HepG2 (cell line): ENCODE measurements around the gene PSMB10. TPM values are rescaled to one million over a fixed set of nuclear protein-coding genes. Genes with fewer than 3 reads are reported as not detected.

Source experiments
- ATF7-NPFF ChIP-seq: sonication (generic); formaldehyde crosslinking; IDR thresholded peaks from 2 replicates; pipeline ENCODE4 v1.8.1; 2023; ENCODE audit warnings: mild to moderate bottlenecking, low read depth, missing genetic modification reagents, moderate library complexity
- BHLHE40 ChIP-seq: IDR thresholded peaks from 2 replicates; pipeline ENCODE4 v1.6.1; 2011; ENCODE audit warnings: low read length, improper control_type of control experiment
- HDAC6 ChIP-seq: fragments of 200-600 bp; sonication (generic); IDR thresholded peaks from 2 replicates; pipeline ENCODE4 v1.7.0; 2017; ENCODE audit warnings: mild to moderate bottlenecking, antibody characterized with exemption, low read length, low read depth
- NRL ChIP-seq: sonication (generic); formaldehyde crosslinking; IDR thresholded peaks from 2 replicates; pipeline ENCODE4 v1.5.0; 2020; ENCODE audit warnings: missing genetic modification reagents, mild to moderate bottlenecking, moderate library complexity, borderline replicate concordance
- PPARG ChIP-seq: conservative IDR thresholded peaks from 2 replicates; pipeline ENCODE4 v1.6.1; 2016; ENCODE audit warnings: missing biosample characterization, missing genetic modification reagents
- ZFX ChIP-seq: sonication (generic); formaldehyde crosslinking; IDR thresholded peaks from 2 replicates; pipeline ENCODE4 v1.4.0; 2020; ENCODE audit warnings: mild to moderate bottlenecking, low read depth, missing genetic modification reagents, moderate library complexity
- ZHX2 ChIP-seq, 2 experiments: sonication (generic) in 1 of 2; formaldehyde crosslinking in 1 of 2; IDR thresholded peaks; 2 replicates each; pipeline versions ENCODE4 v1.6.1 to v1.9.0; 2014 to 2022; ENCODE audit warnings: antibody characterized with exemption in 1 of 2, borderline replicate concordance in 1 of 2, inconsistent platforms in 1 of 2, low read depth in 1 of 2, missing genetic modification reagents in 1 of 2
- ZNF136 ChIP-seq: sonication (generic); formaldehyde crosslinking; IDR thresholded peaks from 2 replicates; pipeline ENCODE4 v1.8.1; 2022; ENCODE audit warnings: low read depth, mild to moderate bottlenecking, moderate library complexity, missing genetic modification reagents
- ZNF432 ChIP-seq: sonication (generic); formaldehyde crosslinking; IDR thresholded peaks from 2 replicates; pipeline ENCODE4 v1.5.0; 2020; ENCODE audit warnings: missing genetic modification reagents, mild to moderate bottlenecking, borderline replicate concordance
- ZNF546 ChIP-seq: sonication (generic); formaldehyde crosslinking; conservative IDR thresholded peaks from 2 replicates; pipeline ENCODE4 v1.8.1; 2023; ENCODE audit warnings: mild to moderate bottlenecking, missing genetic modification reagents
- polyA plus RNA-seq, 8 experiments: library from polyadenylated mRNA; depleted of rRNA in 3 of 8; stranded (reverse) in 7 of 8; unstranded in 1 of 8; fragments of >200 nt; fragmentation: Illumina TruSeq in 4 of 8; extraction: Trizol in 4 of 8; gene quantifications; 2 replicates each; pipeline versions ENCODE4 v1.2.1 to v1.2.3, GENCODE V29; 2011 to 2016; ENCODE audit warnings: low read depth in 4 of 8, missing spikeins in 1 of 8, mixed read lengths in 1 of 8; ENCODE audit not compliant: insufficient read depth in 1 of 8
- total RNA-seq, 5 experiments: library from RNA; depleted of rRNA; stranded (reverse); fragments of >200 nt; fragmentation: Illumina TruSeq; extraction: Trizol; gene quantifications; 2 replicates each; pipeline ENCODE4 v1.2.3, GENCODE V29; 2016; ENCODE audit warnings: low read depth in 1 of 5
- TF ChIP-seq, protein P1 (sequence below): sonication (generic); formaldehyde crosslinking; IDR thresholded peaks from 2 replicates; pipeline ENCODE4 v1.5.0; 2020; ENCODE audit warnings: missing genetic modification reagents
- TF ChIP-seq, protein P2 (sequence below): sonication (generic); formaldehyde crosslinking; IDR thresholded peaks from 2 replicates; pipeline ENCODE4 v1.5.1; 2020; ENCODE audit warnings: missing genetic modification reagents, mild to moderate bottlenecking, borderline replicate concordance
- TF ChIP-seq, protein P3 (sequence below): IDR thresholded peaks from 2 replicates; pipeline ENCODE4 v1.6.1; 2016; ENCODE audit warnings: low read depth, borderline replicate concordance

PSMB10 gene
- total and polyA plus RNA-seq, 2 of the 13 experiments (the other 11 are each of a cell fraction or from before 2014, with no cell fraction given) = 12.7 to 65.9 TPM

DNA sequence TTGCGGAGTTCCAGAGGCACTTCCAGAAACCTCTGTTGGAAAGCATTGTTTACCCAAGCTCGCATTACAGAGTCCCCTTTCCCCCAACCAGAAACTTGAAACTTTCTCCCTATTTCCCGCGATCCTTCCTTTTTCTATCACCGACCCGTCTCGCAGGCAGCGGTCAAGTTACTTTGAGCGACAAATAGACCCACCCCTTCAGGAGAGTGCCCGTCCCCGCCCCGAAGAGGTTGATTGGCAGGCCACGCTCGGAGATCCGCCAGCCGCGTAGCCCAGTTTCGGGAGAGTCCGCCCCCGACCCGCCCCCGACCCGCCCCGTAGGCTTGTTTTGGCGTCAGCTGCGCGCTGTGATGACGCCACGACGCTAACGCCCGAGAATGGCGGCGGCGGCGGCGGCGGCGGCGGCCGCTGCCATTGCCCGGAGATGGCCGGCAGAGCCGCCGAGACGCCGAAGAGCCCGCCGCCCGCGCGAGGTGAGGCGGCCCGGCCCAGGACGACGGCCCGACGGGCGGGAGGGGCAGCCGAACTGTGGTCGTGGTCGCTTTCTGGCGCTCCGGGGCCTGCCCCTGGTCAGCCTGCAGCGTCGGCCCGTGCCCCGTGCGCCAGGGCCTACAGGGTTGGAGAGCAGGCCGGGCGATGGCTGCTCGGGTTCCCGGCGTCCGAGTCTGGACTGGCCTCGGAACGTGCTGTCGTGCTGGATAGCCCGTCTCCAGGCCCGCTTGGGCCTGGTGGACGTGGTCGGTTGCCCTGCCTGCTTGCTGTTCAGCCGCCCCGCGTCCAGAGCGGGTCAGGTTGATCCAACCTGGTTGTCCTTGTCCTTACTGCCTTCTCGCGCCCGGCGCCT lies 43.5 kb downstream of the PSMB10 start, which contains the start of gene PSKH1 (continued):
- TF ChIP-seq, protein P1, sequence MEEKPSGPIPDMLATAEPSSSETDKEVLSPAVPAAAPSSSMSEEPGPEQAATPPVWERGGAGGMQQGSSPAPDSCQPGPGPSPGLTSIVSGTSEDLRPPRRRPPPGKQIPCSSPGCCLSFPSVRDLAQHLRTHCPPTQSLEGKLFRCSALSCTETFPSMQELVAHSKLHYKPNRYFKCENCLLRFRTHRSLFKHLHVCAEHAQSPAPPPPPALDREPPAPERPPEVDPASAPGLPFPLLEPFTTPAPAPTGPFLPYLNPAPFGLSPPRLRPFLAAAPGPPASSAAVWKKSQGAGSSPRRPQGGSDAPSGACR (CRISPR knock-in tag) = no peak
- TF ChIP-seq, protein P2, sequence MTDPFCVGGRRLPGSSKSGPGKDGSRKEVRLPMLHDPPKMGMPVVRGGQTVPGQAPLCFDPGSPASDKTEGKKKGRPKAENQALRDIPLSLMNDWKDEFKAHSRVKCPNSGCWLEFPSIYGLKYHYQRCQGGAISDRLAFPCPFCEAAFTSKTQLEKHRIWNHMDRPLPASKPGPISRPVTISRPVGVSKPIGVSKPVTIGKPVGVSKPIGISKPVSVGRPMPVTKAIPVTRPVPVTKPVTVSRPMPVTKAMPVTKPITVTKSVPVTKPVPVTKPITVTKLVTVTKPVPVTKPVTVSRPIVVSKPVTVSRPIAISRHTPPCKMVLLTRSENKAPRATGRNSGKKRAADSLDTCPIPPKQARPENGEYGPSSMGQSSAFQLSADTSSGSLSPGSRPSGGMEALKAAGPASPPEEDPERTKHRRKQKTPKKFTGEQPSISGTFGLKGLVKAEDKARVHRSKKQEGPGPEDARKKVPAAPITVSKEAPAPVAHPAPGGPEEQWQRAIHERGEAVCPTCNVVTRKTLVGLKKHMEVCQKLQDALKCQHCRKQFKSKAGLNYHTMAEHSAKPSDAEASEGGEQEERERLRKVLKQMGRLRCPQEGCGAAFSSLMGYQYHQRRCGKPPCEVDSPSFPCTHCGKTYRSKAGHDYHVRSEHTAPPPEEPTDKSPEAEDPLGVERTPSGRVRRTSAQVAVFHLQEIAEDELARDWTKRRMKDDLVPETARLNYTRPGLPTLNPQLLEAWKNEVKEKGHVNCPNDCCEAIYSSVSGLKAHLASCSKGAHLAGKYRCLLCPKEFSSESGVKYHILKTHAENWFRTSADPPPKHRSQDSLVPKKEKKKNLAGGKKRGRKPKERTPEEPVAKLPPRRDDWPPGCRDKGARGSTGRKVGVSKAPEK (CRISPR knock-in tag) = no peak
- TF ChIP-seq, protein P3, sequence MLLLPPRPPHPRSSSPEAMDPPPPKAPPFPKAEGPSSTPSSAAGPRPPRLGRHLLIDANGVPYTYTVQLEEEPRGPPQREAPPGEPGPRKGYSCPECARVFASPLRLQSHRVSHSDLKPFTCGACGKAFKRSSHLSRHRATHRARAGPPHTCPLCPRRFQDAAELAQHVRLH = peak; percentile 14; the same call in 1 of the 2 replicates
- peak; percentile 96 for TF ChIP-seq ATF7-NPFF (CRISPR knock-in tag)
- peak; percentile 97 for TF ChIP-seq ZHX2 (IDR thresholded peaks at IDR 0.05; ENCODE audit: low read depth)
- peak; percentile 96 for TF ChIP-seq ZHX2 (CRISPR knock-in tag; IDR thresholded peaks at IDR 0.05; ENCODE audit: borderline replicate concordance)
- TF ChIP-seq HDAC6 = no peak
- no peak for TF ChIP-seq PPARG (CRISPR knock-in tag)
- peak; percentile 98 for TF ChIP-seq ZFX (CRISPR knock-in tag)
- peak; percentile 24; the same call in 1 of the 2 replicates for TF ChIP-seq ZNF136 (CRISPR knock-in tag)
- TF ChIP-seq BHLHE40 = no peak
- peak; percentile 89 for TF ChIP-seq NRL (CRISPR knock-in tag)
- peak; percentile 90; the same call in 1 of the 2 replicates for TF ChIP-seq ZNF546 (CRISPR knock-in tag)
- no peak for TF ChIP-seq ZNF432 (CRISPR knock-in tag)
